ENCODE results near the gene PGP.

PGP gene

DNA sequence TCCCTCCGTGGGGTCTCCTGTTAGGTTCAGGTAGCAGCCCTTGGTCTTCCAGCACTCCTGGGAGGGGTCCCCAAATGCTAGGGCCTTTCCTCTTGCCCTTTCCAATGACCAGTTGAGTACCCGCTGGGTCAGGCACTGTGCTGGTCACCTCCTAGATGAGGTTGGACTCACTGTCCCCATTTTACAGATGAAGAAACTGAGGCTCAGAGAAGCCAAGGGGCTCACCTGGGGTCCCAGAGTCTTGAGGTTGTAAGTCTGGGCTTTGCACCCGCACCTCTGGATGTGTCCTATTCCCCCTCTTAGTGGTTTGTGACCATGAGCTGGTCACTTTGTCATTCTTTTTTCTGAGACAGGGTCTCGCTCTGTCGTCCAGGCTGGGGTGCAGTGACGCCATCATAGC, 16.9 kb downstream of the PGP start:
- no peak for DNase-seq

GRCh38 chr16:2196981-2197511, 17.6 kb downstream of the PGP start:
- DNase-seq: no peak

DNA sequence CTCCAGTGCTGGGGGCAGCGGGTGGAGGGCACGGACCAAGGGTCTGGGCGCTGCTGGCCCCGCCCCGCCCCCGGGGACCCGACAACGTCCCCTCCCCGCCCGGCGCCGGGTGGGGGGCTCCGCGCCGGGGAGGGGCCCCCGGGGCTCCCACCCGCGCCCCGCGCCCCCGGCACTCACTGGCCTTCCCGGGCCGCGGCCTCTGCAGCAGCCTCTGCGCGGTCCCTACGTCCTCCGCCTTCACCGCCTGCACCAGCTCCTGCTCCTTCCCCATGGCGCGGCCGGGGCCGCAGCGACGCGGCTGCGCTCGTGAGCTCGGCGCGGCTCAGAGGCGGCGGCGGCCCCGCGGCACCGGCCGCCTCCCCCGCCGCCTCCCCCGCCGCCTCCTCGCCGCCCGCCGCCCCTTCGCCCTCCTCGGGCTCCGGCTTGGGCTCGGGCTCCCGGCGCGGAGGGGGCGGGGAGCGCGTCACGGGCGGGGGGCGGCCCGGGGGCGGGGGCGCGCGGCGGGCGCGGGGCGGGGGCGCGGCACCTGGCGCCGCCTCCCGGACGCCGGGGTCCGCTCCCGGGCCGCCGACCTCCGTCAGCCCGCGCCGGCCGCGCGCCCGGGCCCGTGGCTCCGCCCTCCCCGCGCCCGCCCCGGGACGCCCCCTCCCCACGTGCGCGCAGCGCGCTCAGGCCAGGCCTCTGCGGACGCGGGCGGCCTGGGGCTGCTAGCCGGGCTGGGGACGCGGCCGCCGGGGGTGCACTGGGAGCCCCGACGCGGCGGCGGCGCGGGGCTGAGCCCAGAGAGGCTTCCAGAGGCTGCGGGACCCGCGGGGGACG, 18.3 kb downstream of the PGP start, which contains the start of gene CASKIN1:
TSS of gene CASKIN1 (minus strand) at position 444 of the 819 bp plus-strand sequence. CDS start at position 271, 173 bp downstream.
- DNase-seq: no peak

DNA sequence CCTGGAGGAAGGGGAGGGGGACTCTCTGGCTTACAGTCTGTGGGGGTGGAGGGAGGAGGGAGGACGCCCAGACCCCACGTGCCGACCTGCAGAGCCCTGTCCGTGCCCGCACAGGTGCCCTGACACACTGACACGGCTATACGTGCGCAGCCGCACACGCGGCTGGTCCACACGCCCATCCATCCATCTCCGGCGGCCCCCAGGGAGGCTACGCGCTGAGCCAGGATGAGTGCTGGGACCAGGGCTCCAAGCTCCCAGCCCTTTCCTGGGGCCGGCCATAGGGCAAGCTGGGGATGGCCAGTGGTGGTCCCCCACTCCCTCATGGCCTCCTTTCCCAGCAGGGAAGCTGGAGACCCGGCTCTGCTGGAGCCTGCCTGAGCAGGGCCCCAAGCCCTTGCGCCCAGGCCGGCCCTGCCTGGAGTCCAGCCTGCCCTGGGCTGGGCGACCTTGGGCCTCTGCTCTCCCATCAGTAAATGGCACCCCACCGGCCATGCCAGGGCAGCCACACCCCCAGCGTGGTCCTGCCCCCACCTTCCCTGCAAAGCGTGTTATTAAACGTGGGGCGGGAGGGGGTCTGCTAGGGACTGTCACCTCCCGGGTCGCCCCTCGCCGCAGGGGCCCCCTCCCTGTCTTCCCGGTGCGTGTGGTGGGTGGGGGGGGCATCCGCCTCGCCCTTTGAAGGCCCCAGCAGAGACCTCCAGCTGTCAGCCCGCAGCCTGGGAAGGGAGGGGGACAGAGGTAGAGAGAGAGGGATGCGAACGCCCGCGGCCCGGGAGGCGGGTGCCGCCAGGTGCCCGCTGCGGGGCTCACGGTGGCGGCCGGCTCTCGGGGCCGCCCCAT, 19.1 kb downstream of the PGP start:
- no peak for DNase-seq

GRCh38 chr16:2194852-2195321, 19.8 kb downstream of the PGP start:
- peak; percentile 63 for DNase-seq

DNA sequence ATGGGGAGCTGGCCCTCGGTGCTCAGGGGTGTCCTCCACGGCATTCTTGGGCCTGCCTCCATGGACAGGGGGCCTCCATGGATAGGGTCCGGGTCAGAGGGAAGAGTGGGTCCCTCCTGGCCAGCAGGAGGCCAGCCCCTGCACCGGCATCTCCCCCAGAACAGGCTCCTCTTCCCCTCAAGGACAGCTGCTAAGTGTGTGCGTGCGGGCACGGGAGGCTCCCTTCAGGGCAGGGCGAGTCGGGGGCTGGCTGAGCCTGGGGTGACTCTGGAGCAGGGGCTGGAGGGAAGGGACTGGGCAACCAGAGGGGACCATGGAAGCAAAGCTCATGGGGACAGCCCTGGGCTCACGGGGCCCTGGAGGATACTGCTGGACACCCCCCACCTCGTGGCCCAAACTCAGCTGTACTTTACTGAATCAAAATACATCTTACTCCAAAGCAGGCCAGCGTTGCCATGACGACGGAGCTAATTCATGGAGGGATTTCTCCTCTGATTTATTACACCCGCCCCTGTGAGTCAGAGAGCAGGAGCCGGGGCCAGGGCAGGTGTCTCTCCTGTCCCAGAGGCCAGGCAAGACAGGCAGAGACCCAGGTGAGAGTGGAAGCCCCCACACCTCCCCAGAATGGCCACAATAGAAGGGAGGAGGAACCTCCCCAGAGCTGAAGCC, 20.3 kb downstream of the PGP start:
- peak; percentile 44 for DNase-seq

- no peak for DNase-seq
These were observed 23.3 kb downstream of the PGP start for GRCh38 chr16:2191446-2191706.

DNA sequence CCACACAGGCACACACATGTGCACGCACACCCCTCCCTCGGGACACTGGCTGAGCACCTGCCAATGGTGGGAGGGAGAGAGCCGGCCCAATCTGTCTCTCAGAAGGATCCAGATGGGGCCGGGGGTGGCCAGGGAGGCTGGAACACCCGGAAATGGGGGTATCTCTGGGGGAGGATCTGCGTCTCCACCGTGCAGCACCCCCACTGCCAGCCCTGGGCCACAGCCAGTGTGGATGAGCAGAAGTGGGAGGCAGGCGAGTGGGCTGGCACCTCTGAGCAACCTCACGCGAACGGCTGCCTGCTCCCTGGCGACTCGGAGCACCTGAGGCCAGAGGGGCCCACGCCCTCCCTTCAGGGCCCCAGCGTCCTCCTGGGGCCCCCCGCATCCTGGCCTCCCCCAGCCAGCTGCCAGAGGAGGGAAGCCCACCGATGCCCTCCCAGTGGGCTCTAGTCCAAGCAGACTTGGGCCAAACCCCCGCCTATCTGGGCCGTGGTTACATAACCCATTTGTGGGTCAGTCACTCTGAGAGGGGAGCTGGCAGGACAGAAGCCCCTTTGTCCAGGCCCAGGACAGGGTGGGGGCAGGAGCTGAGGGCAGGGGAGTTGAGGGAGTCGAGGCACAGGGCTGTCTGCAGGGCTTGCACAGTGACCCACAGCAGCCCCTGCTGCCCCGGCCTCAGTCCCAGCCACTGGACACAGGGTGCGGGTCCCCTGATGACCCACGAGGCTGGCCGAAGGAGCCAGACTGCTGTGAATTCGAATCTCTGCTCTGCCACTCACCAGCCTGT, 23.8 kb downstream of the PGP start:
- no peak for DNase-seq

DNA sequence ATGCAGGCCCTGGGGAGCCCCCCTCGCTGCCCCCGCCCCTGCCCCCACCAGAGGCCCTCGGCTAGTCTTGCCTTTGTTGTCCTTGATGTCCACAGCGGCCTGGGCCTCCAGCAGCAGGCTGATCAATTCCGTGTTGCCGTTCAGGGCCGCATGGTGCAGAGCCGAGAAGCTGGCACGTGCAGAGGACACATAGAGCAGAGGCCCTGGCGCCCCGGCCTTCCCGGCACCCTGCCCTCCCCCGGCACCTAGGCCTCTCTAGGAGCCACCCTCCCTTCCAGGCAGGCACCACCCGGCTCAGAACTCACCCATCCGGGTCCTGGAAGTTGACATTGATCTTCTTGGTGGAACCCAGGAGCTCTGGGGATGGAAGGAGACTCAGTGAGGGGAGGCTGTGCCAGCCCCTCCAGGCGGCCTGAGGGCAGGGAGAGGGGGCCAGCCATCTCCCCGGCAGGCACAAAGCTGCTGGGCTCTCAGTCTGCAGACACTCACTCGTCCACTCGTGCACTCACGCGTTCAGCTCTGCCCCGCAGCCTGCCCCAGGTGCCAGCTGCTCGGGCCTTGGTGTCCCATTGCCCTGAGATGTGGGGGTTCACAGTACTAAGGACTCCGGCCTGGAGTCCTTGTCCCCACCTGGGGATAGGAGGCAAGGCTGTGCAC, 24.5 kb downstream of the PGP start:
- no peak for DNase-seq

- DNase-seq: no peak
These were observed 25.3 kb downstream of the PGP start for GRCh38 chr16:2189252-2189893.

GRCh38 chr16:2188395-2188794, 26.2 kb downstream of the PGP start:
- no peak for DNase-seq

DNA sequence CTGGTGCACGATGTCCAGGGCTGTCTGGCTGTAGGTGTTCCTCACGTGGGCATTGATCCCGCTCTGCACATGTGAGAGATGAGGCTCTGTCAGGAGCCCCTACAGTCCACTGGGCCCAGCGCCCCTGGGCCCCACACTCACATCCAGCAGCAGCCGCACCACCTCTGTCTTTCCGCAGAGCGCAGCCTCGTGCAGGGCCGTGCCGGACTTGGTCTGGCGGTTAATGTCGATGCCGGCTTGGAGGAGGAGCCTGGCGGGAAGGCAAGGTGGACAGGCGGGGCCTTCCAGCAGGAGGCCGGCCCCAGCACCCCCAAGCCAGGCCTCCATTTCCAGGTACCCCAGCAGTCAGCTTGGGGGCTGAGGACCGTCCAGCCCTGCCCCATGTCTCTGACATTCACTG, 27.4 kb downstream of the PGP start:
- no peak for DNase-seq

- DNase-seq: no peak
These were observed 28.1 kb downstream of the PGP start for GRCh38 chr16:2186505-2186904.

DNA sequence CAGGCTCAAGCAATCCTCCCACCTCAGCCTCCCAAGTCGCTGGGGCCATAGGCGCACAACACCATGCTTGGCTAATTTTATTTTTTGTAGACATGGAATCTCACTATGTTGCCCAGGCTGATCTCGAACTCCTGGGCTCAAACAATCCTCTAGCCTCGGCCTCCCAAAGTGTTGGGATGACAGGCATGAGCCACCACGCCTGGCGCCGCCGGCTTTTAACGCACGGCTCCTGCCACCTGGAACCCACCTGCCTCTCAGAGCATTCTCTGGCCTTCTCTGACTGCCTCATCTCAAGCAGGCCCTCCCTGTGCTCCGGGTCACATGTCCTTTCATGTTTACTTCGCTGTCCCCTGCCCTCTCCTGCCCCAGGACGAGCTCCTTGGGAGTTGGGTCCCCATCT, 28.6 kb downstream of the PGP start:
- DNase-seq: no peak

GRCh38 chr16:2184962-2185361, 29.7 kb downstream of the PGP start:
- no peak for DNase-seq

GRCh38 chr16:2184346-2184745, 30.3 kb downstream of the PGP start:
- no peak for DNase-seq

GRCh38 chr16:2183671-2184070, 31.0 kb downstream of the PGP start:
- no peak for DNase-seq

GRCh38 chr16:2181952-2182351, 32.7 kb downstream of the PGP start:
- DNase-seq: no peak

DNA sequence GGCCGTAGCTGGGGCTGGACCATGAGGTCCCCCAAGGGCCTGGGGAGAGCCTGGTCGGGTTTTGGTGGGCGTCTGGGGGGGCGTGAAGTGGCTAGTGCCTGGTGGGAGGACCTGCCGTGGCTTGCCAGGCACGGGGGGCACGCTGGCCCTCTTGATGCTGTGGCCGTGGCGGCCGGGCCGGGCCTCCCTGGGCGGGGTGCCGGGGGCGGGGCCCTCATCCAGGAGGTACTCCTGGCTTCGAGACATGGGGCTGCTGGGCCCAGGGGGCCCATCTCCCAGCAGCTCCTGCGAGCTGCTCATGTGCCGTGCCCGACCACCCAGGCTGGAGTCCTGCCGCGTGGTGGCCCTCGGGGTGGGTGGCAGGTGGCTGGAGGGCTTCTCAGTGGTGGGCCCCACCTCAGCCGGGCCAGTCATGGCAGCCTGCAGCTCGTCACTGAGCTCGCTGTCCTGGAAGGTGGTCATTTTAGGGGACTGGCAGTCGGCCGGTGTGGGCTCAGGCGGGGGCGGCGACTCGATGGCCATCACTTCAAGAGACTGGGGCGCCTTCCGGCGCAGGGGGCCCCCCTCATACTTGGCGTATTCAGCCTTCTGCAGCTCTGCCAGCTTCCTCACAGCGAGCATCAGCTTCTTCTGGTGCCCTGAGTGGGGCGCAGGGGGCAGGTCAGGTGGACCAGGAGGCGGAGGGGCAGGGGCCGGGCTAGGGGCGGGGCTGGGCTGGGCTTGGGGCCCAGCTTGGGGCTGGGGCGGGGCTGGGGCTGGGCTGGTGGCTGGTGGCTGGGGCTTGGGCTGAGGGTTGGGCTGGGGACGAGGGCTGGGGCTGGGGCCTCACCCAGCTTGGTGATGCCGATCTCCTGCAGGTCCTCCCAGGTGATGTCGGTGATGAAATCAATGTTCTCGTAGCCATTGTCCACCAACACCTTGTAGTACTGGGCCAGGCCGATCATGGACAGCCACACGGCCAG, 33.4 kb downstream of the PGP start:
- DNase-seq: no peak

GRCh38 chr16:2180461-2180860, 34.2 kb downstream of the PGP start:
- no peak for DNase-seq
